Thyroid gland (tissue), 4 donors: ENCODE data around the gene SLC25A26. TPM values are rescaled to one million over a fixed set of nuclear protein-coding genes. Genes with fewer than 3 reads are reported as not detected.

Source experiments
- DNase-seq, 2 donors: peaks; one replicate each; pipeline ENCODE4 v3.0.0-alpha.2; 2019
- H3K27ac ChIP-seq, 3 donors: fragments of 200-600 bp; sonication (generic); 1 replicate in 2 of 3; 2 replicates in 1 of 3; pipeline ENCODE4 v1.5.1; 2016 to 2019; ENCODE audit warnings: mild to moderate bottlenecking in 1 of 3, moderate library complexity in 1 of 3
- H3K27me3 ChIP-seq: fragments of 200-600 bp; sonication (generic); one replicate; pipeline ENCODE4 v1.5.1; 2019
- H3K36me3 ChIP-seq, 2 donors: fragments of 200-600 bp; sonication (generic); one replicate each; pipeline ENCODE4 v1.5.1; 2016 to 2019
- H3K4me1 ChIP-seq, 2 donors: fragments of 200-600 bp; sonication (generic); one replicate each; pipeline ENCODE4 v1.5.1; 2017 to 2019
- H3K4me3 ChIP-seq, 3 donors: fragments of 200-600 bp; sonication (generic); replicated peaks in 1 of 3; 1 replicate in 2 of 3; 2 replicates in 1 of 3; pipeline ENCODE4 v1.5.1; 2016; ENCODE audit warnings: mild to moderate bottlenecking in 1 of 3
- H3K9me3 ChIP-seq: fragments of 200-600 bp; sonication (generic); one replicate; pipeline ENCODE4 v1.5.1; 2017
- POLR2A ChIP-seq, 2 donors: fragments of 450-650 bp; IDR thresholded peaks; one replicate each; pipeline ENCODE4 v1.6.1; 2017; ENCODE audit warnings: antibody characterized with exemption in 2 of 2, mild to moderate bottlenecking in 2 of 2, moderate library complexity in 1 of 2
- WGBS, 2 donors: methylation state at CpG; one replicate each; pipeline ENCODE4 v1.1.5; 2017; 5-methylcytosine and 5-hydroxymethylcytosine counted together
- intact Hi-C: fragments of 100-400 bp; cut with DNase I; formaldehyde crosslinking; loops from one replicate; pipeline ENCODE4 v1.15.1; 2023
- total RNA-seq, 4 donors: library from RNA; depleted of rRNA; stranded (reverse); fragments of >200 nt; gene quantifications; one replicate each; pipeline ENCODE4 v1.2.3, GENCODE V29; 2016
- TF ChIP-seq, protein P1 (sequence below), 6 experiments: fragments of 200-600 bp in 3 of 6; fragments of 450-650 bp in 3 of 6; sonication (generic) in 3 of 6; IDR thresholded peaks; one replicate each; pipeline ENCODE4 v1.5.1; 2016 to 2019; ENCODE audit warnings: antibody characterized with exemption in 6 of 6, mild to moderate bottlenecking in 2 of 6, inconsistent platforms in 1 of 6, moderate library complexity in 1 of 6

Gene SLC25A26
- total RNA-seq, 4 donors from 2014 or later, result 30.9 to 34.7 (median 32.4) TPM

DNA sequence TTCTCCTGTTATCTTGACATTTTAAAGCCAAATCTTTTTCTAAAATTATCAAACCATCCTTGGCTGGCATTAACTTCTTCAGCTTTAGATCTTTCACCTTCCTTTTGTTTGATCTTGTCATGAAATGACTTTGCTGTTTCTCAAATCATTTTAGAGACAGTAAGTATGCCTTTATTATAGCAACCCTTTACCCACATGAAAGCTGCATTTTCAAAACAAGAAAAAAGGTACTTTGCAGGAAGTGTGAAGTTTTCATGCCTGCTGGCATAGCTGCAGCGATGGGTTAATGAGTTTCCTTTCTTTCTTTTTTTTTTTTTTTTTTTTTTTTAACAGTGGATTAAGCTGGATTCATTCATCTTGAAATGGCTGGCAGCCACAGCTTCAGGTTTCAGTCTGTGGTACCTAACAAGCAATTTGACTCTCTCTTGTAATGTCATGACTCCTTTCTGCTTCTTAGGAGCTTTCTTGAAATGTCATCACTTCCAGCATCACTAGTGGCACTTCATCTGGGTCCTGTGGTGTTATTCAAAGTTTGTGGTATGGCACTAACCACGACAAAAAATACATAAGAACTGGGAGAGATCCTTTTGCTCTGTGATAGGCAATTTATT is 18.8 kb downstream of the SLC25A26 start:
- no peak for TF ChIP-seq POLR2A (IDR thresholded peaks at IDR 0.05)
- TF ChIP-seq, protein P1, sequence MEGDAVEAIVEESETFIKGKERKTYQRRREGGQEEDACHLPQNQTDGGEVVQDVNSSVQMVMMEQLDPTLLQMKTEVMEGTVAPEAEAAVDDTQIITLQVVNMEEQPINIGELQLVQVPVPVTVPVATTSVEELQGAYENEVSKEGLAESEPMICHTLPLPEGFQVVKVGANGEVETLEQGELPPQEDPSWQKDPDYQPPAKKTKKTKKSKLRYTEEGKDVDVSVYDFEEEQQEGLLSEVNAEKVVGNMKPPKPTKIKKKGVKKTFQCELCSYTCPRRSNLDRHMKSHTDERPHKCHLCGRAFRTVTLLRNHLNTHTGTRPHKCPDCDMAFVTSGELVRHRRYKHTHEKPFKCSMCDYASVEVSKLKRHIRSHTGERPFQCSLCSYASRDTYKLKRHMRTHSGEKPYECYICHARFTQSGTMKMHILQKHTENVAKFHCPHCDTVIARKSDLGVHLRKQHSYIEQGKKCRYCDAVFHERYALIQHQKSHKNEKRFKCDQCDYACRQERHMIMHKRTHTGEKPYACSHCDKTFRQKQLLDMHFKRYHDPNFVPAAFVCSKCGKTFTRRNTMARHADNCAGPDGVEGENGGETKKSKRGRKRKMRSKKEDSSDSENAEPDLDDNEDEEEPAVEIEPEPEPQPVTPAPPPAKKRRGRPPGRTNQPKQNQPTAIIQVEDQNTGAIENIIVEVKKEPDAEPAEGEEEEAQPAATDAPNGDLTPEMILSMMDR (IDR thresholded peaks at IDR 0.05), result no peak
- Histone ChIP-seq H3K36me3 (peaks cover 0 to 6% of the 10 kb centered on the region in 2 donors), H3K4me3 (no peak overlapping the region), H3K4me1 (no peaks in the 10 kb centered on the region), H3K27me3 (no peaks in the 10 kb centered on the region), H3K27ac (no peak overlapping the region), H3K9me3 (no peaks in the 10 kb centered on the region)
- intact Hi-C loops, result no loop called here
- WGBS, 2 donors, result 89 to 96% methylated on average over 2 of the region's 2 CpGs
- no peak for DNase-seq

DNA sequence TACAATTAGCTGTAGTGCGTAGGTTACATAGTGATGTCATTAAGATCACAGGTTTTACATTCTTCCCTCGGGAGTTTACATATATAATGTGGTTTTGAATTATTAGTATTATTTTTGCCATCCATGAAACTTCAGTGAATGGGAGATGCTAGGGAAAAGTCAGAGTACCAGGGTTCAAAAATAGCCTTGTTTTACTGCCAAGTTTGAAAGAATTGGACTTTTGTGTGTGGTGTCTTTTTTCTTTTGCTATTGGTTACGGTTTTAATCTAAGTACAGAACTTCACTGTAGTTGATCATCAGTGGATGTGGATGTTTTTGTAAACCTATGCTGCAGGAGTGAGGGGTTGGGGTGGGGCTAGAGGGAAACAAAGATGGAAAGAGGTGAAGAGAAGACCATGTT is 20.7 kb downstream of the SLC25A26 start:
- TF ChIP-seq POLR2A (IDR thresholded peaks at IDR 0.05), result no peak
- TF ChIP-seq, protein P1 (IDR thresholded peaks at IDR 0.05), result no peak
- peaks cover 0 to 6% of the 10 kb centered on the region in 2 donors for H3K36me3 ChIP-seq
- intact Hi-C loops, result no loop called here
- H3K9me3 ChIP-seq, result no peaks in the 10 kb centered on the region
- no peak overlapping the region for H3K27ac ChIP-seq
- no peak for DNase-seq
- 98% methylated on average over 3 of the region's 3 CpGs for WGBS, 2 donors
- H3K27me3 ChIP-seq, result no peaks in the 10 kb centered on the region
- no peaks in the 10 kb centered on the region for H3K4me1 ChIP-seq
- no peak overlapping the region for H3K4me3 ChIP-seq

DNA sequence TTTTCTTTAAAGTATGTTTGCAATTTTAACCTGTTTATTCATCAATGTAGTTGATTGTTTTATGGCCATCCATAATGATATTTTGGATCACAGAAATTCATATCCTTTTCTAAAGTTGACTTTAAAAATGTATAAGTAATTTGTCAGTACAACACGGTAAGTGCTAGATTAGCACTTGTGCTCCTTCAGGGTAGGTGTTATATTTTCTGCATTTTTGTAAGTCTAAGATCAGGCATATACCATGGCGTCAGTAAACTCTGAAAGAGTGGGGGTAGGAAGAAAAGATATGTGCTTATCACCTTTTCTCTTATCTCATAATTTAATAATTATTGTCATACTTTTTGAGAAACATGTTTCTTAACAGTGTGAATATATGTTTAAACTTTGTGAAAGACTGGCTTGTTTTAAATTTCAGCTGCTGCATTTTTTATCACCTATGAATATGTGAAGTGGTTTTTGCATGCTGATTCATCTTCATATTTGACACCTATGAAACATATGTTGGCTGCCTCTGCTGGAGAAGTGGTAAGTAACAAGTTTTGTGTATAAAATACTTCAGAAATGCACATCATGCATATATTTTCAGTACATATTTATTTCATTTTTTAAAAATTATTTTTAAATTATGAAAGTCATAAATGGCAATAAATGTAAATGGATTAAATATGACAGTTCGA is 22.1 kb downstream of the SLC25A26 start:
- Histone ChIP-seq H3K9me3 (no peaks in the 10 kb centered on the region), H3K36me3 (peaks cover 0 to 6% of the 10 kb centered on the region in 2 donors), H3K4me3 (no peak overlapping the region), H3K27ac (no peak overlapping the region), H3K4me1 (no peaks in the 10 kb centered on the region), H3K27me3 (no peaks in the 10 kb centered on the region)
- 97 to 98% methylated on average over 3 of the region's 3 CpGs for WGBS, 2 donors
- TF ChIP-seq, protein P1 (IDR thresholded peaks at IDR 0.05), result no peak
- TF ChIP-seq POLR2A (IDR thresholded peaks at IDR 0.05), result no peak
- intact Hi-C loops, result no loop called here
- DNase-seq, result no peak

DNA sequence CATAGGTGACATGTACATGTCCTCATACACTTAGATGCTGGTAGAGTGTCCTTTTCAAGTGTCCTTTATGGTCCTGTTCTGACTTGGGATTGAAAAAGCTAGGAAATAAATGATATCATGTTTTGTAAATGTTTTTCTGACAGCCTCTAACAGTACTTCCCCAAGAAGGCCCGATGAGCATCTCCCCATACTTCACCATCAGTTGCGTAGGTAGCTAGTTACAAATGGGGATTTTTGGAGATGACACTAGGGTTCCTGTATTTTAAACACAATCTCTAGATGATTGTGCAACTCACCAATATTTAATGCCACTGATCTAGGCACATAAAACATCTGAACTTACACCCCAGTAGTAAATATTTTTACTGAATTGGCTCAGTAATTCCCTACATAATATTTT is 27.8 kb downstream of the SLC25A26 start:
- 91 to 96% methylated on average over 2 of the region's 2 CpGs for WGBS, 2 donors
- no peak for DNase-seq
- Histone ChIP-seq H3K4me1 (no peaks in the 10 kb centered on the region), H3K4me3 (no peak overlapping the region), H3K27ac (no peak overlapping the region), H3K36me3 (peaks cover 0 to 2% of the 10 kb centered on the region in 2 donors), H3K9me3 (no peaks in the 10 kb centered on the region), H3K27me3 (no peaks in the 10 kb centered on the region)
- TF ChIP-seq, protein P1 (IDR thresholded peaks at IDR 0.05), result no peak
- TF ChIP-seq POLR2A (IDR thresholded peaks at IDR 0.05), result no peak
- intact Hi-C loops, result no loop called here
